ENCODE measurements around the gene MICALL2.

GRCh38 chr7:1460821-1461645, 1.8 kb upstream of the MICALL2 start:
- TF ChIP-seq CTCF (conservative IDR thresholded peaks at IDR 0.05; ENCODE audit: low read length) (no peak), EZH2phosphoT487 (IDR thresholded peaks at IDR 0.05; ENCODE audit: borderline replicate concordance) (no peak)
